Measurements from ENCODE around the gene TTC4. TPM values are rescaled to one million over a fixed set of nuclear protein-coding genes. Genes with fewer than 3 reads are reported as not detected.

TTC4 gene
- total RNA-seq, 1 experiment from 2014 or later, result 30.8 TPM

DNA sequence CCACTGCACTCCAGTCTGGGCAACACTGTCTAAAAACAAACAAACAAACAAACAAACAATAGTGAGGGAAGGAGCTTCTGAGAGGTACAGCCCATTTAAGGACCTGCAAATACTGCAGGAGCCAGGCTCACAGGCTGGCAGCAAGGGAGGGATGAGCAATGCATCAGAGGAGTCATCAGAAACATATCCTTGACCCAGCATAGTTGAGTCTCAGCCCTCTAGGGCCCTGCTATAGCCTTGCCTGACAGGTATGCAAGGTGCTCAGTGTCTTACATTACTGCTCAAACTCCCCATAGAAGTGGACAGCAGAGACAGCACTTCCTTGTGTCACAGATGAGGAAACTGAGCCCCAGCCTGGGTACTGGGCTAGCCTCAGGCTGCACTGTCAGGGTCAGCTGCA lies 7.3 kb upstream of the TTC4 start:
- no peak overlapping the region for H4K8ac ChIP-seq (replicated peaks; ENCODE audit: insufficient read length, low read depth, low read length)
- no peak overlapping the region for H4K91ac ChIP-seq (ENCODE audit: insufficient read length, low read depth, low read length)
- Mint-ChIP-seq H3K27me3 (ENCODE audit: low read depth) (peaks cover 53% of the 10 kb centered on the region), H3K4me3 (no peak overlapping the region), H3K9me3 (no peaks in the 10 kb centered on the region), H3K27ac (no peak overlapping the region), H3K4me1 (peaks cover 6 to 7% of the 10 kb centered on the region in 2 experiments), H3K36me3 (ENCODE audit: insufficient read depth in 1 of 3, low read depth in 3 of 3) (no peaks in the 10 kb centered on the region)
- no peaks in the 10 kb centered on the region for H3K79me1 ChIP-seq (ENCODE audit: insufficient read depth, low read depth, low read length, poor library complexity, severe bottlenecking)
- no peaks in the 10 kb centered on the region for H3K9me3 ChIP-seq (ENCODE audit: control insufficient read depth, low read depth, low read length)
- H2BK120ac ChIP-seq (ENCODE audit: low read depth, low read length, poor library complexity, severe bottlenecking), result no peak overlapping the region
- H3K4me1 ChIP-seq (ENCODE audit: insufficient read depth, low read length), result no peaks in the 10 kb centered on the region
- no peak overlapping the region for H2AK5ac ChIP-seq (ENCODE audit: insufficient read length, low read length)
- DNase-seq, result no peak
- no peaks in the 10 kb centered on the region for H3K79me2 ChIP-seq (ENCODE audit: insufficient read depth, low read length)
- H3K18ac ChIP-seq (ENCODE audit: insufficient read length, low read depth, low read length), result no peak overlapping the region
- H2BK12ac ChIP-seq (ENCODE audit: insufficient read length, low read depth, low read length), result no peak overlapping the region
- no peak overlapping the region for H3K9ac ChIP-seq (ENCODE audit: extremely low read depth, insufficient read length, low read length)
- no peak overlapping the region for H2AFZ ChIP-seq (ENCODE audit: low read length)
- H3K14ac ChIP-seq (ENCODE audit: insufficient read depth, low read length), result no peak overlapping the region
- no peak overlapping the region for H2BK20ac ChIP-seq (ENCODE audit: low read depth, low read length, poor library complexity, severe bottlenecking)
- no peaks in the 10 kb centered on the region for H4K20me1 ChIP-seq (ENCODE audit: control insufficient read depth, insufficient read depth, insufficient read length)
- no peaks in the 10 kb centered on the region; the same call in 1 of the 2 replicates for H3K27me3 ChIP-seq (ENCODE audit: insufficient read depth, low read length)
- H3K23ac ChIP-seq (ENCODE audit: insufficient read length, low read depth, low read length), result no peak overlapping the region
- H3K4me2 ChIP-seq (ENCODE audit: insufficient read depth, insufficient read length, low read length), result no peak overlapping the region
- no peak overlapping the region for H3K4ac ChIP-seq (ENCODE audit: low read depth, low read length)
- no peak overlapping the region for H3T11ph ChIP-seq (ENCODE audit: low read length)
- H3K27ac ChIP-seq (ENCODE audit: insufficient read length, low read depth, low read length), result no peak overlapping the region
- no peak overlapping the region for H2BK15ac ChIP-seq (ENCODE audit: low read depth, low read length)
- TF ChIP-seq, protein P1, sequence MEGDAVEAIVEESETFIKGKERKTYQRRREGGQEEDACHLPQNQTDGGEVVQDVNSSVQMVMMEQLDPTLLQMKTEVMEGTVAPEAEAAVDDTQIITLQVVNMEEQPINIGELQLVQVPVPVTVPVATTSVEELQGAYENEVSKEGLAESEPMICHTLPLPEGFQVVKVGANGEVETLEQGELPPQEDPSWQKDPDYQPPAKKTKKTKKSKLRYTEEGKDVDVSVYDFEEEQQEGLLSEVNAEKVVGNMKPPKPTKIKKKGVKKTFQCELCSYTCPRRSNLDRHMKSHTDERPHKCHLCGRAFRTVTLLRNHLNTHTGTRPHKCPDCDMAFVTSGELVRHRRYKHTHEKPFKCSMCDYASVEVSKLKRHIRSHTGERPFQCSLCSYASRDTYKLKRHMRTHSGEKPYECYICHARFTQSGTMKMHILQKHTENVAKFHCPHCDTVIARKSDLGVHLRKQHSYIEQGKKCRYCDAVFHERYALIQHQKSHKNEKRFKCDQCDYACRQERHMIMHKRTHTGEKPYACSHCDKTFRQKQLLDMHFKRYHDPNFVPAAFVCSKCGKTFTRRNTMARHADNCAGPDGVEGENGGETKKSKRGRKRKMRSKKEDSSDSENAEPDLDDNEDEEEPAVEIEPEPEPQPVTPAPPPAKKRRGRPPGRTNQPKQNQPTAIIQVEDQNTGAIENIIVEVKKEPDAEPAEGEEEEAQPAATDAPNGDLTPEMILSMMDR (conservative IDR thresholded peaks at IDR 0.05), result no peak
- H4K5ac ChIP-seq (ENCODE audit: insufficient read length, low read depth, low read length), result no peak overlapping the region
- H3K56ac ChIP-seq (ENCODE audit: insufficient read length, low read depth, low read length), result no peak overlapping the region
- H3K23me2 ChIP-seq (ENCODE audit: insufficient read length, low read depth, low read length, poor library complexity, severe bottlenecking), result no peaks in the 10 kb centered on the region
- no peak overlapping the region for H2BK5ac ChIP-seq (ENCODE audit: insufficient read length, low read length)
